Kasumi-1 (cell line): Measurements from ENCODE around the gene UNC45A.

Experiments
- DNase-seq, 2 experiments: peaks; one replicate each; lab custom pipeline; 2025; lab: John Stamatoyannopoulos, UW

Gene UNC45A

GRCh38 chr15:90967206-90967605 is 32.1 kb downstream of the UNC45A start:
- DNase-seq: no peak

GRCh38 chr15:90968434-90968833 is 33.3 kb downstream of the UNC45A start:
- no peak for DNase-seq

DNA sequence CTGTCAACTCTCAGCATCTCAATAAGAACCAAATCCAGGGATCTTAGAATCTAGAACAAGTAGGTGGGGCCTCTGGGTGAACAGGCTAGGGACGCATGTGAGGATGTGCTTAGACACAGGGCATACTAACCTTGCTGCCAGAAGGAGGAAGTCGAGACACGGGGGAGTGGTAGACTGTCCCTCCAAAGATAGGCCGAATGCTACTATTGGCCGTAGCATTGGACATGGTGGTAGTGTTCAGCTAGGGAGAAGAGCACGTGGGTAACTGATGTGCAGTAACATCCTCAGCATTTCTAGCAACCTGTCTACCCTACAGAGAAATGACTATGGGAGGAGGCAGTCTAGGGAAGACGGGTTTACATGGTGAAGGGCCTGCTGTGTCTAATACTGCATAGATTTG is 35.2 kb downstream of the UNC45A start:
- DNase-seq: peak; percentile 19 to 34

DNA sequence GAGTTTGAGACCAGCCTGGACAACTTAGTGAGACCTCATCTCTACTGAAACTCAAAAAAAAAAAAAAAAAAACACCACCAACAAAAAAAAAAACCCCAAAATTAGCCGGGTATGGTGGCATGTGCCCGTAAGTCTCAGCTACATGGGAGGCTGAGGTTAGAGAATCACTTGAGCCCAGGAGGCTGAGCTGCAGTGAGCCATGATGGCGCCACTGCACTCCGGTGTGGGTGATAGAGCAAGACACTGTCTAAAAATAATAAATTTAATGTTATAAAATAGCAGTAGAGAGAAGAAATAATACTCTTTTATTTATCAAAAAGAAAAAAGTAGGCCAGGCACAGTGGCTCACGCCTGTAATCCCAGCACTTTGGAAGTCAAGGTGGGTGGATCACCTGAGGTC is 37.0 kb downstream of the UNC45A start:
- no peak for DNase-seq

GRCh38 chr15:90974216-90974615 is 39.1 kb downstream of the UNC45A start:
- no peak for DNase-seq

- no peak for DNase-seq
These were observed 44.5 kb downstream of the UNC45A start for GRCh38 chr15:90979582-90979981.

GRCh38 chr15:90981681-90982080 is 46.6 kb downstream of the UNC45A start:
- DNase-seq: no peak

DNA sequence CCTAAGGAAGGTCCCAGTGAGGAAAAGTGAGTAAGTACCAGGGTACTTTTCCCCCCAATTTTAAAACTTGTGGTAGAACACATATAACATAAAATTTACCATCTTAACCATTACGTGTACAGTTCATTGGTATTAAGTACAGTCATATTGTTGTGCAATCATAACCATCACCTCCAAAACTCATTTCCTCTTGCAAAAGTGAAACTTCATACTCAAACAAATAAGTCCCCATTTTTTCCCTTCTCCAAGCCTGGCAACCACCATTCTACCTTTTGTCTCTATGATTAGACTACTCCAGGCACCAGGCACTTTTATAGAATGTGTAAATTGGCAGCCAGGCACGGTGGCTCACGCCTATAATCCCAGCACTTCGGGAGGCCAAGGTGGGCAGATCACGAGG is 47.0 kb downstream of the UNC45A start:
- DNase-seq: peak in 1 of 2 experiments; percentile 5

DNA sequence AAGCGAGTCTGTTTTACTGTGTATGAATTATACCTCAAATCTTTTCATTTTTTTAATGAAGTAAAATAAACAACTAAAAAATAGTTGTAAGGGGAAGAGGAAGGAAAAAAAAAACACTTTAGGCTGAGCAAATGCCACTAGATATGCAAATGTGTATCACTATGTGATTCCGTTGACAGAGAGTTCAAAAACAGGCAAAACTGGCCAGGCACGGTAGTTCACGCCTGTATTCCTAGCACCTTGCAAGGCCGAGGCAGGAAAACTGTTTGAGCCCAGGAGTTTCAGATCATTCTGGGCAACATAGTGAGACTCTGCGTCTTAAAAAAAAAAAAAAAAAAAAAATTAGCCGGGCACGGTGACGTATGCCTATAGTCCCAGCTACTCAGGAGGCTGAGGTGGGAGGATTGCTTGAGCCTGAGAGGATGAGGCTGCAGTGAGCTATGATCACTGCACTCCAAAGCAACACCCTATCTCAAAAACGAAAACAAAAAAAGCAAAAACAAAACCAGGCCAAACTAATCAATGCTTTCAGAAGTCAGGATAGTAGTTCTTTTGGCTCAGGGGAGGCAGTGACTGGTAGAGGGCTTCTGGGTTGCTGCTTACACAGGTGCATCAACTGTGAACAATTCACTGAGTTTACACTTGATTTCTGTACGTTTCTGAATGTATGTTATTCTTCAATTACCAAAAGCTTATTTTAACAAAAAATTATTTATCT is 51.9 kb downstream of the UNC45A start:
- no peak for DNase-seq

DNA sequence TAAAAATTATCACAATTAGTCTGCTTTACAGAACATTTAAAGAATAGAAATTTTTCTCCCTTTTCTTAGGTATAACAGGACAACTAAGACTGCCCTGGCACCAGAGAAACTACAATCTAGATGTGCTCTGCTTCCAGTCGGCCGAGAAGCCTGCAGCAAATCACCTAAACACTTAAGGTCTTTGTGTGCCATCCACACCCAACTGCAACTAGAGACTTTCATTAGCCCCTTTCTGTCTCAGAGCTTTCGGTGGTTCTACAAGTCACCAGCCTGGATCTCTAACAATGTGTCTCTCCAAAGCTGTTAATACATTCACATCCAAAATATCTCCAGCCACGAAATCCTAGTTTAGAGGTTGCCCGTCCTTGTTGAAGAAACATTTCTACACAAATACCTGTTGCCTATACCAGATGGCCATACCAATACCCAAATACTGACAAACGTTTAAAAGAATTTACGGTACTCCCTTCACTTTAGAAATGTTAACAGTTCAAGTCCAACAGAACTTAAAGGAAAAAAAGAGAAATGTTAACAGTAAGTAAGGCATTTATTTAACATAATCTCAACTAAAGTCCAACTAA is 52.6 kb downstream of the UNC45A start:
- no peak for DNase-seq

GRCh38 chr15:90988296-90988695 is 53.2 kb downstream of the UNC45A start:
- no peak for DNase-seq

DNA sequence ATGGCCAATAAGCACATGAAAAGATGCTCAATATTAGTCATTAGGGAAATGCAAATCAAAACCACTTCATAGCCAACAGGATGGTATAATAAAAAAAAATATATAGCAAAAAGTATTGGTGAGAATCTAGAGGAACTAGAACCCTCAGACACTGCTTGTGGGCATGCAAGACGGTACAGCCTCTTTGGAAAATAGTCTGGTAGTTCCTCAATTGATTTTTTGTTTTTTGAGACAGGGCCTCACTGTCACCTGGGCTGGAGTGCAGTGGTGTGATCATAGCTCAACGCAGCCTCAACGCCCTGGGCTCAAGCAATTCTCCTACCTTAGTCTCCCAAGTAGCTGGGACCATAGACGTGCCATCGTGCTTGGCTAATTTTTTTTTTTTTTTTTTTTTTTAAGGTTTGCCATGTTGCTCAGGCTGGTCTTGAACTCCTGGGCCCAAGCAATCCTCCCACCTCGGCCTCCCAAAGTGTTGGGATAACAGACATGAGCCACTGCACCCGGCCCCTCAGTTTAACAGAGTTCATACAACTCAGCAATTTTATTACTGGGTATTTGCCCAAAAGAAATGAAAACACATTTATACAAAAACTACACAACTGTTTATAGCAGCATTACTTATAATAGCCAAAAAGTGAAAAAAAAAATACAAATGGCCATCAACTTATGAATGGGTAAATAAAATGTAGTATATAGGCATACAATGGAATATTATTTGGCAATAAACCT is 54.1 kb downstream of the UNC45A start:
- peak; percentile 35 to 51 for DNase-seq

DNA sequence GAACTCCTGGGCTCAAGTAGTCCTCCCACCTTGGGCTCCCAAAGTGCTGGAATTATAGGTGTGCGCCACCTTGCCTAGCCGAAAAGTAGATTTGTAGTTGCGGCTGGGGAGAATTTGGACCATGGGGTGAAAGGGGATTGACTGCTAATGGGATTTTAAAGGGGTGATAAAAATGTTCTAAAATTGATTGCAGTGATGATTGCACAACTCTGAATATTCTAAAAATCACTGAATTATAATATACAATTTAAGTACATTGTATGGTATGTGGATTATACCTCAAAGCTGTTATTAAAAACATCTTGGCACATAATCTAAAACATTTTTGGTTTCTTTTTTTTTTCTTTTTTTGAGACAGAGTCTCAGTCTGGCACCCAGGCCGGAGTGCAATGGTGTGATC is 55.4 kb downstream of the UNC45A start:
- DNase-seq: no peak

DNA sequence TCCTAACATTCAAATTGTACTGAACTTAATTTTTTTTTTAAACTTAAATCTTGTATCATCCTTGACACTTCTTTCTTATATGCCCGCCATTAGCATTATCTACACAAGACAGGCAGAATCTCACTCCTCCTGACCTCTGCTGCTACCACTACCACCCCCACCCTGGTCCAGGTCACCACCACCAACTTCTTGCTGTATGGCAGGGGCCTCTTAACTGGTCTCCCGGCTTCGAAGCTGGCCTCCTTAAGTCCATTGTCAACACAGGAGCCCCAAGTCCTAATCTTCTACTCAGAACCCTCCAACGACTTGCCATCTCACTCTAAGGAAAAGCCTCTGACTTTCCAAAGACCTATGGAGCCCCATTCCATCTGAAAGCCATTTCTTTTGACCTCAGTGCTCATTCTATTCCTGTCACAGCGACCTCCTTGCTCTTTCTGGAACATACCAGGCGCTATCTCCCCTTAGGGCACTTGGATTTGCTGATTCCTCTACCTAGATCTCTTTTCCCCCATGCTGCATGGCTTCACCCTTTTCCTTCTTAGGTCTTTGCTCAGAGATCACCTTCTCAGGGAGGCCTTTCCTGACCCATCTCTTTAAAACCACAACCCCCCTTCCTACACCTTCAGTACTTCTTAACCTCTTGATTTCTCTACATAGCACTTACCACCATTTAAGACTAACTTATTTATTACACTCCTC is 56.7 kb downstream of the UNC45A start:
- DNase-seq: no peak

DNA sequence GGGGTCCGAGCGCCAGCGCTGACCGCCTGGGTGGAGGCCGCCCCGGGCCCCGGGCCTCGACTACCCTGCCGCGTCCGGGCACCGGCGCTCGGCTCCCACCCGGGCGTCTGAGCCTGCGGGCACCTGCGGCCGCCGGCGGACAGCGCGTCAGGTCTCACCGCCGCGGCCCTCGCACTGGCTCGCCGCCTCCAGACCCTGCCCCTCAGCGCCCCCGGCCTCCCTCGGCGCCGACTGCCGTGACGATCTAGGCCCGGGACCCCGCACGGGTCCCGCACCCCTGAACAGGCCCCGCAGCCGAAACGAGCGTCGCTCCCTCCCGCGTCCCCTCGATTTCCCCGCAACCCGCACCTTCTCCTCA is 59.0 kb downstream of the UNC45A start:
- DNase-seq: no peak

DNA sequence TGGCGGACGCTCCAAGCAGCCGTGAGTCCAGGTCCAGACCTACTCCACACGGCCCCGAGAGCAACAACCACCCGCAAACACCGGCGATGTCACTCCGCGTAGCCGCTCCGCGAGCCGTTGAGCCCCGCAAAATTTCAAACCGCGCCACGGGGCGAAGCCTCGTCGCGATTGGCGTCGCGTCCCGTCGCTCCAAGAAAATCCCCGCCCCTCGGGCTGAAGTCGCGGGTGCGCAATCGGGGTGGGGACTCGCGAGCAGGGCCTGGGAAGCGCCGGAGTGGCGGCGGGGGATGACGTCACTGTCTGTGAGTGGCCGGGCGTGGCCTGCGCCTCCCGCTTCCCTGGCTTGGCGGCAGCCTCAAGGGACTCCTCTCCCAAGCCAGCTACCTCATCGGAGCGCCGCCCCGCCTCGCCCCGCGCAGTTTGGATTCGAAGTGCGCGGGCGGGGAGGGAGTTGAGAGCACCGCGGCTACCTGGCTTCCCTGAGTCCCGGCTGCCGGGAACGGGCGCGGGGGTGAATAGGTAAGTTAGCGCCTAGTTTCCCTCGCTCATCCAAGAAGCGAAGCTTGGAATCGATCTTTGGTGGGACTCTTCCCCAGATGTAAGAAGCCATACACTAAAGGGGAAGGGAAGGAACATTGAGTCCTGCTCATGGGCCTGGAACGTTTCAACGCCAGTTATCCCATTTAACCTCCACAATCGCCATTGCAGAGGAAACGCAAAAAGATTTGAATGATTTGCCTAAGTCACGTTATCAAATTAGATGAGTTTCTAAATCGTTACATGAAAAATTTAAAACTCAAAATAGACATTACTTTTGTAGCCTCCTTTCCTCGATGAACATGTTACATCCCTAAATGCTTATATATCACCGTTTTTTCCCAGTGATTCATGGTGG is 59.6 kb downstream of the UNC45A start, which contains the start of gene PRC1:
PRC1 (minus strand) TSS at position 119 of the 895 bp plus-strand sequence; CDS start at position 1, 118 bp downstream.
- DNase-seq: peak; percentile 94 to 95

DNA sequence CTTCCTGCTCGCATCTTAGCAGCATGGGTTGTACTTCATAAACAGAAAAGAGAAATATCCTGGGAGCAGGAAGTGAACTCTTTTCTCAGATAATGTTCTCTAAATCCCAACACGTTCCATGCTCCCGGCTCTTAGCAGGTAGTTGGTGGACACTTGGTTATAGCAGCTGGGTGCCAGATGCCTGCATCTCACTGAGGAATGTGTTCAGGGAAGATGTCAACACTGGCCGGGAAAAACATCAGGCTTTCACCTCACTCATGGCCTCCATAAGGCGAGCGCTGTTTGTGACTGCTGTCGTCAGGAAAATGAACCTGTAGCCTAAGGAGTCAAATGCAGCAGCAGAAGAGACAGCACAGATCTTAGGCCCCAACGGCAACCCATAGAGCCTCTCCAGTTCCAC is 63.7 kb downstream of the UNC45A start:
- no peak for DNase-seq

GRCh38 chr15:91001209-91001608 is 66.1 kb downstream of the UNC45A start:
- no peak for DNase-seq
